ENCODE results near the gene ZNF148.

The ZNF148 gene

GRCh38 chr3:125322917-125323316 is 52.2 kb downstream of the ZNF148 start:
- no peak overlapping the region for H3K4me3 ChIP-seq (ENCODE audit: control insufficient read depth, low read depth, low read length)
- TF ChIP-seq CTCF (conservative IDR thresholded peaks at IDR 0.05; ENCODE audit: control insufficient read depth, insufficient read depth, low read depth, low read length), result no peak
- no peak for DNase-seq (ENCODE audit: low read depth)

GRCh38 chr3:125322166-125322565 is 53.0 kb downstream of the ZNF148 start:
- TF ChIP-seq CTCF (conservative IDR thresholded peaks at IDR 0.05; ENCODE audit: control insufficient read depth, insufficient read depth, low read depth, low read length), result no peak
- DNase-seq (ENCODE audit: low read depth), result peak; percentile 90
- no peak overlapping the region for H3K4me3 ChIP-seq (ENCODE audit: control insufficient read depth, low read depth, low read length)

- no peak for TF ChIP-seq CTCF (conservative IDR thresholded peaks at IDR 0.05; ENCODE audit: control insufficient read depth, insufficient read depth, low read depth, low read length)
- no peak for DNase-seq (ENCODE audit: low read depth)
- no peak overlapping the region for H3K4me3 ChIP-seq (ENCODE audit: control insufficient read depth, low read depth, low read length)
Measured at GRCh38 chr3:125319765-125320164, 55.4 kb downstream of the ZNF148 start.

- no peak overlapping the region for H3K4me3 ChIP-seq (ENCODE audit: control insufficient read depth, low read depth, low read length)
- no peak for DNase-seq (ENCODE audit: low read depth)
- TF ChIP-seq CTCF (conservative IDR thresholded peaks at IDR 0.05; ENCODE audit: control insufficient read depth, insufficient read depth, low read depth, low read length), result no peak
Measured at GRCh38 chr3:125318871-125319270, 56.3 kb downstream of the ZNF148 start.

- H3K4me3 ChIP-seq (ENCODE audit: control insufficient read depth, low read depth, low read length), result no peak overlapping the region
- no peak for TF ChIP-seq CTCF (conservative IDR thresholded peaks at IDR 0.05; ENCODE audit: control insufficient read depth, insufficient read depth, low read depth, low read length)
- no peak for DNase-seq (ENCODE audit: low read depth)
Measured at GRCh38 chr3:125318167-125318865, 56.8 kb downstream of the ZNF148 start.

GRCh38 chr3:125317761-125318160 is 57.4 kb downstream of the ZNF148 start:
- no peak overlapping the region for H3K4me3 ChIP-seq (ENCODE audit: control insufficient read depth, low read depth, low read length)
- no peak for TF ChIP-seq CTCF (conservative IDR thresholded peaks at IDR 0.05; ENCODE audit: control insufficient read depth, insufficient read depth, low read depth, low read length)
- DNase-seq (ENCODE audit: low read depth), result no peak

- DNase-seq (ENCODE audit: low read depth), result no peak
- no peak for TF ChIP-seq CTCF (conservative IDR thresholded peaks at IDR 0.05; ENCODE audit: control insufficient read depth, insufficient read depth, low read depth, low read length)
Measured at GRCh38 chr3:125316949-125317348, 58.2 kb downstream of the ZNF148 start.

More at GRCh38 chr3:125316949-125317348, 58.2 kb downstream of the ZNF148 start:
- no peak overlapping the region for H3K4me3 ChIP-seq (ENCODE audit: control insufficient read depth, low read depth, low read length)
